ENCODE data around the gene AMOTL1. TPM values are rescaled to one million over a fixed set of nuclear protein-coding genes. Genes with fewer than 3 reads are reported as not detected.

AMOTL1 gene
- total RNA-seq, 3 donors from 2014 or later (not counting 1 experiment from before 2014, with no cell fraction given): 7.1 to 8.9 (median 8.7) TPM

DNA sequence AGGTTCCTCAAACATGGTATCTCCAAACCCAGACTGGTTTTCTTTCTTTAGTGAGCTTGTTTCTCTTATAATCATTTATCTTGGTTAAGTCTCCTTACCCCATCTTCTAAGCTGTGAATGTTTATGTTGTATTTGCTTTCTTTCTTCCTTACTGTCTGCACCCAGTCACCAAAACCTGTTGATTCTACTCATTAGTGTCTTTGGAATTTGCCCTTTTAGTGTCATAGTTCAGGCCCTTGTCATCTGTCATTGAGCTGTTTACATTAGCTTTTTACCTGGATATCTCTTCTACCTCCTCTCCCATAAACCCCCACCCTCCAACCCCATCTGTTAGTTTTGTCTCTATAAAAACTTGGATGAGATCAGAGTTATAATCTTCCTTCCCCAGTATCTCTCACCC lies 59.9 kb downstream of the AMOTL1 start:
- Histone ChIP-seq H3K36me3 (ENCODE audit: control insufficient read depth, insufficient read depth, low read length) (no peaks in the 10 kb centered on the region), H3K9me3 (ENCODE audit: control insufficient read depth, insufficient read depth, low read length) (no peaks in the 10 kb centered on the region), H3K4me1 (ENCODE audit: control insufficient read depth, insufficient read depth, low read length) (no peaks in the 10 kb centered on the region), H3K4me3 (ENCODE audit: low read length) (no peak overlapping the region), H3K27ac (ENCODE audit: low read length) (no peak overlapping the region), H3K27me3 (ENCODE audit: control insufficient read depth, insufficient read depth, low read length) (no peaks in the 10 kb centered on the region)
- no peak overlapping the region for H3K27ac Mint-ChIP-seq
- no peak overlapping the region for H3K4me3 Mint-ChIP-seq
- TF ChIP-seq, protein P1, sequence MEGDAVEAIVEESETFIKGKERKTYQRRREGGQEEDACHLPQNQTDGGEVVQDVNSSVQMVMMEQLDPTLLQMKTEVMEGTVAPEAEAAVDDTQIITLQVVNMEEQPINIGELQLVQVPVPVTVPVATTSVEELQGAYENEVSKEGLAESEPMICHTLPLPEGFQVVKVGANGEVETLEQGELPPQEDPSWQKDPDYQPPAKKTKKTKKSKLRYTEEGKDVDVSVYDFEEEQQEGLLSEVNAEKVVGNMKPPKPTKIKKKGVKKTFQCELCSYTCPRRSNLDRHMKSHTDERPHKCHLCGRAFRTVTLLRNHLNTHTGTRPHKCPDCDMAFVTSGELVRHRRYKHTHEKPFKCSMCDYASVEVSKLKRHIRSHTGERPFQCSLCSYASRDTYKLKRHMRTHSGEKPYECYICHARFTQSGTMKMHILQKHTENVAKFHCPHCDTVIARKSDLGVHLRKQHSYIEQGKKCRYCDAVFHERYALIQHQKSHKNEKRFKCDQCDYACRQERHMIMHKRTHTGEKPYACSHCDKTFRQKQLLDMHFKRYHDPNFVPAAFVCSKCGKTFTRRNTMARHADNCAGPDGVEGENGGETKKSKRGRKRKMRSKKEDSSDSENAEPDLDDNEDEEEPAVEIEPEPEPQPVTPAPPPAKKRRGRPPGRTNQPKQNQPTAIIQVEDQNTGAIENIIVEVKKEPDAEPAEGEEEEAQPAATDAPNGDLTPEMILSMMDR (IDR thresholded peaks at IDR 0.05): no peak
- intact Hi-C loops (cut with micrococcal nuclease): no loop called here
- no peaks in the 10 kb centered on the region for H3K4me1 Mint-ChIP-seq
- no peaks in the 10 kb centered on the region for H3K9me3 Mint-ChIP-seq
- H3K36me3 Mint-ChIP-seq: no peaks in the 10 kb centered on the region
- ATAC-seq (no peak), DNase-seq (no peak)
- H3K27me3 Mint-ChIP-seq (ENCODE audit: low read depth in 2 of 2): no peaks in the 10 kb centered on the region

DNA sequence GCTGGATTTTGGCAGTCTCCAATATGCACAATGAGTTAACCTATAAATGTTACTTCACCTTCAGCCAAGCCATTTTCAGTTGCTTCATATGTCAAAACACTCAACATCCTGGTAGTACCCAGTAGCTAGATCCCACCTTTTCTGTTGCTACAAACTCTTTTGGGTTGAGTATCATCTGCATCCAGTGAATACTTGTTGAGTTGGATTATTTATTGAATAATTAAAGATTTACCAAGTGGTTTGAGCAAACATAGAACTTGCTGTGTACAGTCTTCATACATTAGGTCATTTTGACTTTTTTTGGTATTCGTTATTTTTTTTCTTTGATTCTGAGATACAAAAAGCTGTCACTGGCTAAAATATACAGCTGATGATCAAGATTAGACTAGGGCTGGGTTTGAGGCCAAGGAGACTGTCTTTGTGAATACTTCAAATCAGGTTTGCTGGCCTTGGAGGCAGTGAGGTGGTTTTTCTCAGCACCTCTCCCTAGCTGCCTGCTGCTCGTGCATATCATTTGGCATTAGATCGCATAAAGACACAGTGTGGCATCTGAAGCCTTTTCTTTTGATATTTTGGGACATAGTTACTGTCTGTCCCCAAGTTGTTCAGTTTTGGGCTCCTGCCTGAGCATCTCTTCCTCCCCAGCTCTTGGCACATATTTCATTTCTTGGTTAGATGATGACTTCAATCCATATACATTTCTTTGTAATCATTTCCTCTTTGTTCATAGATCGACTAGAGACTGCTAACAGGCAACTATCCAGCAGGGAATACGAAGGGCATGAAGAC lies 62.8 kb downstream of the AMOTL1 start:
- Mint-ChIP-seq H3K27me3 (ENCODE audit: low read depth in 2 of 2) (no peaks in the 10 kb centered on the region), H3K4me1 (no peaks in the 10 kb centered on the region), H3K27ac (no peak overlapping the region), H3K4me3 (no peak overlapping the region), H3K36me3 (no peaks in the 10 kb centered on the region), H3K9me3 (no peaks in the 10 kb centered on the region)
- H3K36me3 ChIP-seq (ENCODE audit: control insufficient read depth, insufficient read depth, low read length): no peaks in the 10 kb centered on the region
- no peaks in the 10 kb centered on the region for H3K9me3 ChIP-seq (ENCODE audit: control insufficient read depth, insufficient read depth, low read length)
- H3K4me1 ChIP-seq (ENCODE audit: control insufficient read depth, insufficient read depth, low read length): no peaks in the 10 kb centered on the region
- TF ChIP-seq, protein P1 (IDR thresholded peaks at IDR 0.05): no peak
- ATAC-seq: no peak
- WGBS (ENCODE audit: insufficient coverage): 90% methylated on average over 5 of the region's 5 CpGs
- no peak for DNase-seq
- intact Hi-C loops (cut with micrococcal nuclease): no loop called here
- no peak overlapping the region for H3K4me3 ChIP-seq (ENCODE audit: low read length)
- H3K27ac ChIP-seq (ENCODE audit: low read length): no peak overlapping the region
- H3K27me3 ChIP-seq (ENCODE audit: control insufficient read depth, insufficient read depth, low read length): no peaks in the 10 kb centered on the region

DNA sequence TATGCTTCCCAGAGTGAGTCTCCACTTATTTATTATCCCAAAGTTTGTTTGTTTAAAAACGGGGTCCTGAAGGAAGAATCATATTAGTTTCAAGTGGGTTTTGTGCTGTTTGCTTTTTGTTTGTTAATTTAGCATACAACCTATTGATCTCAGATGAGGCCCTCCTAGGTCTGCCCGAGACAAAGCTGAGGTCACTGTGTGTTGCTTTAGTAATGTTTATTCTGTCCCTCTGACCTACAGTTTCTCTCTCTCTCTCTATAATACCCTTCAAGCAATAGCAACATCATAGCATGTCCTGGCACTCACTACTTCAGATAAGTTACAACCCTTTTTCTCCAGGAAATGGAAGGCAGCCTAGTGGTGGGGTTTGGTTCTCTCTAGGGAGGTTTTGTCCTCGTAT lies 63.4 kb downstream of the AMOTL1 start:
- H3K9me3 ChIP-seq (ENCODE audit: control insufficient read depth, insufficient read depth, low read length): no peaks in the 10 kb centered on the region
- DNase-seq (no peak), ATAC-seq (no peak)
- Mint-ChIP-seq H3K27ac (no peak overlapping the region), H3K36me3 (no peaks in the 10 kb centered on the region), H3K9me3 (no peaks in the 10 kb centered on the region), H3K27me3 (ENCODE audit: low read depth in 2 of 2) (no peaks in the 10 kb centered on the region), H3K4me3 (no peak overlapping the region), H3K4me1 (no peaks in the 10 kb centered on the region)
- WGBS (ENCODE audit: insufficient coverage): 48% methylated on average over 2 of the region's 3 CpGs
- H3K4me3 ChIP-seq (ENCODE audit: low read length): no peak overlapping the region
- TF ChIP-seq, protein P1 (IDR thresholded peaks at IDR 0.05): no peak
- H3K27me3 ChIP-seq (ENCODE audit: control insufficient read depth, insufficient read depth, low read length): no peaks in the 10 kb centered on the region
- no peak overlapping the region for H3K27ac ChIP-seq (ENCODE audit: low read length)
- intact Hi-C loops (cut with micrococcal nuclease): no loop called here
- no peaks in the 10 kb centered on the region for H3K4me1 ChIP-seq (ENCODE audit: control insufficient read depth, insufficient read depth, low read length)
- H3K36me3 ChIP-seq (ENCODE audit: control insufficient read depth, insufficient read depth, low read length): no peaks in the 10 kb centered on the region
